NCI-H748 (cell line): ENCODE measurements around the gene TPGS1.

Source experiments
- DNase-seq: peaks from one replicate; lab custom pipeline; 2025; ENCODE audit not compliant: unreplicated experiment; lab: John Stamatoyannopoulos, UW

Gene TPGS1

DNA sequence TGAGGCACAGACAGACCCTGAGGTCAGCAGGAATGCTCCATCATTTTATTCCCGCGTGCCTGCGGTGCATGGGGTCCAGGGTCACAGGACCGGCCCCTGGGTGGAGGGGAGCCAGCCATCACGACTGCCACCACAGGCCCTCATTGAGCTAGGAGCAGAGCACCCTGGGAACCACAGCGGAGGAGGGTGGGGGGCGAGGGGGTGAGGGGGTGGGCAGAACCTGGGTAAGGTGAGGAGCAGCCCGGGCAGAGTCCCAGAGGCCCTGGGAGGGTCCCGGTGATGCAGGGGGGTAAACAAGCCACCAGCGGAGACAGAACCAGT, 12.3 kb upstream of the TPGS1 start:
- DNase-seq, result no peak

DNA sequence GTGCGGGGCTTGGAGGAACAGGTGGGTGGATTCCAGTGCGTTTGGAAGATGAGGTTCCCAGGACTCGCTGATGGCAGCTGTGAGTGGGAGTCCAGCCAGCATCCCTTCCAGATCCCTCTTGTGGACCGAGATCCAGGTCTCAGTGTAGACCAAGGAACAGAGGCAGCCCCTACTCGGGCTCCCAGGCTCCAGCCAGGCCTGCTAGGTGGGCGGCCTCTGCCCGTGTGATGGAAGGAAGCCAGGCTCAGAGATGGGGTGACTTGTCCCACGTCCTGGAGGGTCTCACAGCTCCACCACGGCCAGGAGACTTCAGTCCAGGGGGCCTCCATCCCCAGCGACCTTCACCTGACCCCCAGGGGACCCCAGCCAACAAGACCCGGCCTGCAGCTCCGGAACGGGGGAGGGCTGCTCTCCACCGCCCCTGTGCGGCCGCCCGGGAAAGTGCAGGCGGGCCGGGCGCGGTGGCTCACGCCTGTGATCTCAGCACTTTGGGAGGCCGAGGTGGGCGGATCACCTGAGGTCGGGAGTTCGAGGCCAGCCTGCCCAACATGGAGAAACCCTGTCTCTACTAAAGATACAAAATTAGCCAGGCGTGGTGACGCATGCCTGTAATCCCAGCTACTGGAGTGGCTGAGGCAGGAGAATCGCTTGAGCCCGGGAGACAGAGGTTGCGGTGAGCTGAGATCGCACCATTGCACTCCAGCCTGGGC, 11.7 kb upstream of the TPGS1 start:
- peak; percentile 20 for DNase-seq

DNA sequence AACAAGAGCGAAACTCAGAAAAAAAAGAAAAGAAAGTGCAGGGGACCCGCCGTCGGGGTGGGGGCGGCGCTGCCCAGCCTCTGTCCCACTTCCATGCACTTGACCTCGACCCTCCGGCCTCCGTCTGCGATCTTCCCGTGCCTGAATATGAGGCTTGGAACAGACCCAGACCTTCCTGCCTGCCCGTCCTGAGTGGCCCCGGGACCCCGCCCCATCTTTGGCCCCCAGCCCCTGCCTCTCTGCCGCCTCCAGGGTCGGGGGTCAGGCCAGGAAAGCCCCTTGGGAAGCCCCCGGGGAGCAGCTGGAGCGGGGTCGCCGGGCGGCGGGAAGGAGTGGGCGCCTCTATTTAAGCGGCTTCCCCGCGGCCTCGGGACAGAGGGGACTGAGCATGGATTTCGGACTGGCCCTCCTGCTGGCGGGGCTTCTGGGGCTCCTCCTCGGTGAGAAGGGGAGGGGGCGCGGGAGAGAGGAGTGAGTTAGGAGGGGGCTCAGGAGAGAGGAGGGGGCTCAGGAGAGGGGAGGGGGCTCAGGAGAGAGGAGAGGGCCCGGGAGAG, 11.1 kb upstream of the TPGS1 start, which contains the start of gene MADCAM1:
Gene MADCAM1, plus strand, starts transcription at position 375 of the 554 bp plus-strand sequence. Its CDS starts 14 bp downstream, at position 389.
- no peak for DNase-seq

DNA sequence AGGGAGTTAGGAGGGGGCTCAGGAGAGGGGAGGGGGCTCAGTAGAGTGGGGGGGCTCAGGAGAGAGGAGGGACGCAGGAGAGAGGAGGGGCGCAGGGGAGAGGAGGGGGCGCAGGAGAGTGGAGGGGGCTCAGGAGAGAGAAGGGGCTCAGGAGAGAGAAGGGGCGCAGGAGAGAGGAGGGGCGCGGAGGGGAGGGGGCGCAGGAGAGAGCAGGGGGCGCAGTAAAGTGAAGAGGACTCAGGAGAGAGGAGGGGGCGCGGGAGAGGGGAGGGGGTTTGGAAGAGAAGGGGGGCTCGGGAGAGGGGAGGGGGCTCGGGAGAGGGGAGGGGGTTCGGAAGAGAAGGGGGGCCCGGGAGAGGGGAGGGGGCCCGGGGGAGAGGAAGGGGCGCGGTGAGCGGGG, 10.3 kb upstream of the TPGS1 start:
- no peak for DNase-seq

DNA sequence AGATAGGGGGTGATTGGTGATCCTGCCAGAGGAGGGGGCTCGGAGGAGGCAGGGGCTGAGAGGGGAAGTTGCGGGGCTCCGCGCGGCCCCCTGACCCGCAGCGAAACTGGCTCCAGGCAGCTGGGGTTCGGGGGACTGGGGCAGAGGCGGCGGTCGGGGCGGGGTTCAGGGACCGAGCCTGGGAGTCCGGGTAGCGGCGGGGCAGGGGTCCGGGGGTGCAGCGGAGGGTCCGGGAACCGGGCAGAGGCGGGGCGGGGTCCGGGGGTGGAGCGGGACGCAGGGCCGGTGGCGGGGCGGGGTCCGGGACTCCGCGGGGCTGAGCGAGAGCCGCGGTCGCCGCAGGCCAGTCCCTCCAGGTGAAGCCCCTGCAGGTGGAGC, 9.8 kb upstream of the TPGS1 start:
- no peak for DNase-seq

DNA sequence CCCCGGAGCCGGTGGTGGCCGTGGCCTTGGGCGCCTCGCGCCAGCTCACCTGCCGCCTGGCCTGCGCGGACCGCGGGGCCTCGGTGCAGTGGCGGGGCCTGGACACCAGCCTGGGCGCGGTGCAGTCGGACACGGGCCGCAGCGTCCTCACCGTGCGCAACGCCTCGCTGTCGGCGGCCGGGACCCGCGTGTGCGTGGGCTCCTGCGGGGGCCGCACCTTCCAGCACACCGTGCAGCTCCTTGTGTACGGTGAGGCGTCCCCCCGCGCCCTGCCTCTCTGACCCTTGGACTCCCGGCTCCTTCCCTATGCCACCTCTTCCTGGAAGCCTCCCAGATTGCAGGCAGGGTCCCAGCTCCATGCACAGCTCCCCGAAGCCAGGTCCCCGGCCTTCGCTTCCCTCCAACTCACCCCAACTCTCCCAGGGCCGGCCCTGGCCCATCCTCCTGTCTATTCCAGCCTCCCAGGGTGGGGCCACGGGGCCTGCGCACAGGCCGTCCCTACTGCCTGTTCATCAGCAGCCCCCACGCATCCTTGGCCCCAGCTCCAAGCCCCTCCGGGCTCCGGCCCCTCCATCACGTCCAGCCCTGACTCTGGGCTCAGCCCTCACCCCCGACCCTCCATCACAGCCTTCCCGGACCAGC, 9.3 kb upstream of the TPGS1 start:
- no peak for DNase-seq

DNA sequence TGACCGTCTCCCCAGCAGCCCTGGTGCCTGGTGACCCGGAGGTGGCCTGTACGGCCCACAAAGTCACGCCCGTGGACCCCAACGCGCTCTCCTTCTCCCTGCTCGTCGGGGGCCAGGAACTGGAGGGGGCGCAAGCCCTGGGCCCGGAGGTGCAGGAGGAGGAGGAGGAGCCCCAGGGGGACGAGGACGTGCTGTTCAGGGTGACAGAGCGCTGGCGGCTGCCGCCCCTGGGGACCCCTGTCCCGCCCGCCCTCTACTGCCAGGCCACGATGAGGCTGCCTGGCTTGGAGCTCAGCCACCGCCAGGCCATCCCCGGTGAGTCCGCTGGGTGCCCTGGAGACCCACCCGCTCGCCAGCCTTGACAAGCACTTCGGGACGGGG, 8.8 kb upstream of the TPGS1 start:
- DNase-seq, result no peak

DNA sequence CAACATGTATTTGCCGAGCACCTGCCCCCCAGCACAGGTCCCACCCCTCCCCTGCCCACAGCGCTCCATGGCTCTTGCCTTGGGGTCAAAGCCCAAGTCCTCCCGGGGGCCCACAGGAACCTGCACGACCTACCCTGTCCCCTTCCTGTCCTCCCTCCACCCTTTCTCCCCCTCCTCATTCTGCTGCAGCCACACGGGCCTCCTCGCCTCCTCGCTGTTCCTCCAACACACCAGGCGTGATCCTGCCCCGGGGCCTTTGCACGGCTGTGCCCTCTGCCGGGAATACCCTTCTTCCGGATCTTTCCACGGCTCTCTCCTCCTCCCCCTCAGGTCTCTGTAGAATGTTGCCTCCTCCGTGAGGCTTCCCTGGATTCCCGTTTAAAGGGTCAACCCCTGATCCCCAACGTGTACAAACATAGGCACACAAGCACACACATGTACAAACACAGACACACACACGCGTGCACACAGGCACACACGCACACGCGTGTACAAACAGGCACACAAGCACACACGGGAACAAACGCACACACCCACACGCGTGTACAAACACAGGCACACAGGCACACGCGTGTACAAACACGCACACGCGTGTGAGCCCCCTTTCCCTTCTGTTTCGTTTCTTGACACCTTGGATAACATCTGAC, 8.2 kb upstream of the TPGS1 start:
- no peak for DNase-seq

DNA sequence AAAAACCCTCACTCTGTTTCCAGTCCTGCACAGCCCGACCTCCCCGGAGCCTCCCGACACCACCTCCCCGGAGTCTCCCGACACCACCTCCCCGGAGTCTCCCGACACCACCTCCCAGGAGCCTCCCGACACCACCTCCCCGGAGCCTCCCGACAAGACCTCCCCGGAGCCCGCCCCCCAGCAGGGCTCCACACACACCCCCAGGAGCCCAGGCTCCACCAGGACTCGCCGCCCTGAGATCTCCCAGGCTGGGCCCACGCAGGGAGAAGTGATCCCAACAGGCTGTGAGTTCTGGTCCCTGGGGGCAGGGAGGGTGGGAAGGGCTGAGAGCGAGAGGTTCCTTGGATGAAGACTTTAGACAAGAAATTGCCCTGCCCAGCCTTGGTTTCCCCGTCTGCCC, 5.7 kb upstream of the TPGS1 start:
- no peak for DNase-seq

DNA sequence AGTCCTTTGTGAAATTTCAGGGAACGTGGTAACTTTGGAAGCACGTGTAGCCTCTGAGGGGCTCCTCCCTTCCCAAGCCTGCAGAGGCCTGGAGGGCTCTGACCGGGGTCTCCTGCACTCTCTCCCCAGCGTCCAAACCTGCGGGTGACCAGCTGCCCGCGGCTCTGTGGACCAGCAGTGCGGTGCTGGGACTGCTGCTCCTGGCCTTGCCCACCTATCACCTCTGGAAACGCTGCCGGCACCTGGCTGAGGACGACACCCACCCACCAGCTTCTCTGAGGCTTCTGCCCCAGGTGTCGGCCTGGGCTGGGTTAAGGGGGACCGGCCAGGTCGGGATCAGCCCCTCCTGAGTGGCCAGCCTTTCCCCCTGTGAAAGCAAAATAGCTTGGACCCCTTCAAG, 2.7 kb upstream of the TPGS1 start:
- no peak for DNase-seq

DNA sequence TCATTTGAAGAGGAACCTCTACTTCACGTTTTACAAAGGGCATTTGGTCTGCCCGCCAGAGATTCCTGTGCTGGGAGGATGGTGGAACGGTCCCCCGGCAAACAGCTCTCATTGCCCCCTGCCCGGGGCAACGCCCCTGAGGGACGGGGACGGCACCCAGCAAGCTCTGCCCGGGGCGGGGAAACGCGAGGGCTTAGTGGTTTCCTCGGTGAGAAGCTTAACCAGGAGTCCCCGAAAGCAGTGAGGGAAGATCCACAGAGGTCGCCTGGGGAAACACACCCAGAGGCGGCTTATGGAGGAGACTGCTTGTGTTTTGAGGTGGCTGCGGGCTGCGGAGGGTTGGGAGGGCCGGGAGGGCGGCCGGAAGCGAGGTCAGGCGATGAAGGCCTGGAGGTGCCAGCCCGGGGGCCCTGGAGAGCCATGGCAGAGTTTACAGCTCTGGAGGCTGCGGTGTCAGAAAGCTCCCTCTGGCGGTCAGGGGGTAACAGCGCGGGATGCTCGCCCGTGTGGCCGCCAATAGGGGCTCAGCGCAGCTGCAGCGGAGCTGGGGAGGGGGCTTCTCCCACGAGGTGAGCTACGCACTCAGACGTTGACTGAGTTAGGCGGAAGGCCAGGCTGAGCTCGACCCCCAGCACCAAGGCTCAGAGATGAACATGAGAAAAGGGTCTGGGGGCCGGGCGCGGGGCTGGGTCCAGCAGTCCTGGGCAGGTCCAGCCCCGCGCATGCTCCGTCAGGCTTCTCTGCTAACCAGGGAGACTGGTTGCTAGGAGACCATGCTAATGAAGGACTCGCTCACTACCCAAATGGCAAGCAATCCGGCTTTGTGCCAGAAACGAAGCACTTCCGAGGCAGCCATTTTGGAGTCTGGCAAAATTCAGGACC, 652 bp upstream of the TPGS1 start:
- peak; percentile 98 for DNase-seq

DNA sequence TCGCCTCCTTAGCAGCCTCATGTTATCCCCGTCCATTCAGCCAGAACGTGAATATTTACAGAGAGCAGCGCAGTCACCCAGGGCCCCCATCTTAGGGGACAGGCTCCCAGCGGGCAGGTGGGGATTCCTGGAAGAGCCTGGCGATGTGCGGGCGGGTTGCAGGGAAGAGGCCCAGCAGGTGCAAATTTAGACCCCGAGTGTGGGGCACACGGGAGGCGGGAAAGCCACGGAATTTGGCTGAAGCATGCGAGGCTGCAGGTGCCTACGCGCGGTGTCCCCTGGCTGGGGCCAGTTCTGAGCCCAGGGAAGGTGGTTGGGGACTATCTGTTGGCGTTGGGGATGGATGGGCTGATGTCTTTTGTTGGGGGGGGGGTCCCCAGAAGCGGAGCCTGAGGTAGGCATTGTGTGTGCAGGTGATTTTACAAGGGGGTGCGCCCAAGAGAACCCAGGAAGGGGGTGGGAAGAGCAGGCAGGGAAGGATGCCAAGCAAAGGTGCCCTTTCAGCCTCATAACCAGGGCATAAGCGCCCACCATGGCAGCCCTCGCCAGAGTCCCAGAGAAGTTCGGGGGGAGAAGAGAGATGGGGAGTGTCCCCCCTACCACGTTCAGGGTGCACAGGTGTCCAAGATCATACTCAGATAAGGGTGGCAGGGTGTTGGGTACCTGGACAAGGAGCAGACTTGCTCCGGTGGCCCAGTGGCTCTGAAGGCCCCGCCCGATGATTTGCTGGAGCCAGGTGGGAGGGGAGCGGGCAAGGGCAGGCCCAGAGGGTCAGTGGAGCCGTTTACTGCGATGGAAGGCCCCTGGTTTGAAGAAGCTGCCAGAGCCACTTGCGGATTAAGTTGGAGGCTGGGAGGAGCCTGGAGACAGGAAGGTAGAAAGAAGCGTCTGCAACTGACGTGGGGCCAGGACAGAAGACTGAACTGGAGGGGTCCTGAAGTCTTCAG, 1.2 kb downstream of the TPGS1 start:
- no peak for DNase-seq

DNA sequence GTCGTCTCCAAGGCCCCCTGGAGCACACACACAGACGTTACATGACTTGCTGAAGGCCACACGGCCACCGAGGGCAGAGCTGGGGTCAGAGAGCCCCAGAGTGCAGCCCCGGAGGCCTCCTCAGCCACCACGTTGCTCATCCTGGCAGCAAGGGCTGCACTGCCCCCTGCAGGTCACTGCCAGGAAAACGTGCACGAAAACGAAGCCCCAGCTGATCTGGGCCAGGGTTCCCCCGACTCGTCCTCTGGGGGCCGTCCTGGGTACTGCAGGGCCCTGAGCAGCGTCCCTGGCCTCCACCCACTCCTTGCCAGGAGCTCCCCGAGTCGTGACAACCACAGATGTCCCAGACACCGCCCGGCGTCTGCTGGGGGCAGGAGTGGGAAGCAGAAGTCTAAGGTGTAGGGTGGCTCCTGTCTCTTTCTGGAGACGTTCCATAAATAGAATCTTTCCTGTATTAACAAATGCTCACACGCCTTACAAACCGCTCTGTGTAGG, 3.4 kb downstream of the TPGS1 start:
- DNase-seq, result peak; percentile 85

DNA sequence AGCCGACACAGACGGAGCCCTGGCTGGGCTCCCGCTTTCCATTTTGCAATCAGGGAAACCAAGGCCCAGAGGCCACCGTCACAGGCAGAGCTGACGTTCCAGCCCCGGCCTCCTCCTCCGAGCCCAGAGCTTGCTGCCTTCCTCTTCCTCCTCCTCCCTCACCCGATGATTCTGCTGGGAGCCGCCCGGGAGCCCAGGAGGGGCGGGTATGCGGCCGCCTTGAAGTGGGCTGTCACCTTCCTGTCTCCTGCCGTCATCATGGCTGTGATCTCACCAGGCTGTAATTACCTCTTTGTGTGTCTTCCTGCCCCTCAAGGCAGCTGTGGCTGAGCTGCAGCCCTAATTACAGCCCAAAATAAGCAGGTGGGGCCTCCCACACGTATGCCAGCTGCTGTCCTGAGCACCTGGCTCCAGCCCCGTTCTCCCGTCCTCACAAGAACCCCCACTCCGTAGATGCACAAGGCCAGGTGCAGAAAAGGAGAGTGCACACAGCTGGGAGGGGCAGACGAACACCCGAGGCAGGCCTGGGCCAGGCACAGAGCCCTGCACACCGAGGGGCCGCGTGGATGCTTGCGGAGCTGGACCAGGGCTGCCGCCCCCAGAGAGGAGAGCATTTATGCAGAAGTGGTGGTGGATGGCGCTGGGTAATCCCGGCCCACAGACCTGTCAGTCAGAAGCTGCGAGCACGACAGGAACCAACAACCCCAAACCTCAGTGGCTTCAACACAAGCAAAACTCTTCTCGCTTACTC, 4.0 kb downstream of the TPGS1 start:
- peak; percentile 98 for DNase-seq

DNA sequence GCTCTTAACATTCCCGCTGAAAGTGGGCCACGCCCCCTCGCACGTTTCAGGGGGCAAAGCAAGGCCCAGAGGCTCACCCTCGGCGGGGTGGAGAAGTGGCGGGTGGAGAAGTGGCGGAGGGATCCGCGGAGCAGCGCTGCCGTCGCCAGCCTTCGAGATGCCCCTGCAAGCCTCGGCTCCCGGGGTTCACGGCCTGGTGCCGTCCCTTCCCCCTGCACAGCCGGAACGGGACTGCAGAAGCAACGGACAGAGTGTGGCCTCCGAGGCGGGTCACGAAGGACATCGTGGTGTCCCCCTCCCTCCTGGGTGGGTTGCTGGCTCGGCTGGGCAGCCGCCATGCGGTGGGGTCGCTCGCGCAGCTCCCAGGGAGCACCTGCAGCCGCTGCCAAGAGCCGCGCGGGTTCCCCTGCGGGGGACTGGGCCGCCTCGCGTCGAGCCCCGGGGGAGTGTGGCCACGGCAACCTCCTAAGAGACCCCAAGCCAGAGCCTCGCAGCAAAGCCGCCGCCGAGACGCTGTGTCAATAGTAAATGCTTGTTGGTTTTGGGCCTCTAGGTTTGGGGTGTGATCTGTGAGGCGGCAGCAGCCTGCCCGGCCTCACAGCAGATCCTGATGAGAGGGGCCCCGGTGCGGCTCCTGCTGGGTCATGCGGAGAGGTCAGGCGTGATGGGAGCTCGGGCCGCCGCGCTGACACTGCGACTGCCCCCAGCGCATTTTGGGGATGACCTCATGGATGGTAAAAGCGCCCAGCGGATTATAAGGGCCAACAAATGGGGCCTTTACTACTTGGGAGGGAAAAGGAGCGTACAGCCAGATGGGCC, 5.5 kb downstream of the TPGS1 start:
- DNase-seq, result peak; percentile 50

DNA sequence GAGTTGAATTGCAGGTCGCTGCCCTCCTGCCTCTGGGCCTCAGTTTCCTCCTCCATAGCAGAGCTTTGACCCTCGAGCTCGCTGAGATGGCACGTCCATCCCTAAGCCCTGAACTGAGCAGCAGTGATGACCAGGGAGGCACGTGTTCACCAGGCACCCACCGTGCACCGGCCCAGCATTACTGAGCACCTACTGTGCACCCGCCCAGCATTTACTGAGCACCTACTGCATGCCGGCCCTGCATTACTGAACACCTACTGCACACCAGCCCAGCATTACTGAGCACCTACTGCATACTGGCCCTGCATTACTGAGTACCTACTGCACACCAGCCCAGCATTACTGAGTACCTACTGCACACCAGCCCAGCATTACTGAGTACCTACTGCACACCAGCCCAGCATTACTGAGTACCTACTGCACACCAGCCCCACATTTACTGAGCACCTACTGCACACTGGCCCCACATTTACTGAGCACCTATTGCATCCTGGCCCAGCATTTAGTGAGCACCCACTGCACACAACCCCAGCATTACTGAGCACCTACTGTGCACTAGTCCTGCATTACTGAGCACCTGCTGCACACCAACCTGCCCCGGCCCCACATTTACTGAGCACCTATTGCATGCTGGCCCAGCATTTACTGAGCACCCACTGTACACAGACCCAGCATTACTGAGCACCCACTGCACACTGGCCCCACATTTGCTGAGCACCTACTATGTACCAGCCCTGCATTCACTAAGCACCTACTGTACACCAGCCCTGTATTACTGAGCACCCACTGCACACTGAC, 6.3 kb downstream of the TPGS1 start:
- no peak for DNase-seq

DNA sequence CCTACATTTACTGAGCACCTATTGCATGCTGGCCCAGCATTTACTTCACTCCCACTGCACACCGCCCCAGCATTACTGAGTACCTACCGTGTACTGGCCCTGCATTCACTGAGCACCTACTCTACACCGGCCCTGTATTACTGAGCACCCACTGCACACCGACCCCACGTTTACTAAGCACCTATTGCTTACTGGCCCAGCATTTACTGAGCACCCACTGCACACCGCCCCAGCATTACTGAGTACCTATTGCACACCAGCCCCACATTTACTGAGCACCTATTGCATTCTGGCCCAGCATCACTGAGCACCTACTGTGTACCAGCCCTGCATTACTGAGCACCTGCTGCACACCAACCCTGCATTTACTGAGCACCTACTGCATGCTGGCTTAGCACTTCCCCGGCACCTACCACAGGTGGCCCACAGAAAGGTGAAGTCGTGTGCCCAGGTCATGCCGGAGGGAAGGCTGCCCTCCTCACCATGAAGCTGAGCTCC, 6.9 kb downstream of the TPGS1 start:
- DNase-seq, result no peak
